Fibroblast of peridontal ligament (primary cell): ENCODE results near the gene MAB21L3.

Experiments
- DNase-seq: peaks from one replicate; pipeline ENCODE4 v3.0.0-alpha.2; 2010; ENCODE audit errors: extremely low read depth

The MAB21L3 gene

GRCh38 chr1:116111524-116112021 is 374 bp downstream of the MAB21L3 start:
- DNase-seq = peak; percentile 50

GRCh38 chr1:116112388-116113140 is 1.4 kb downstream of the MAB21L3 start:
- no peak for DNase-seq

GRCh38 chr1:116113615-116114014 is 2.4 kb downstream of the MAB21L3 start:
- DNase-seq = no peak

- peak; percentile 82 for DNase-seq
These were observed 4.6 kb downstream of the MAB21L3 start for GRCh38 chr1:116115476-116116439.

GRCh38 chr1:116118471-116118870 is 7.3 kb downstream of the MAB21L3 start:
- DNase-seq = no peak

- DNase-seq = no peak
These were observed 8.7 kb downstream of the MAB21L3 start for GRCh38 chr1:116119876-116120275.

GRCh38 chr1:116122955-116123757 is 12.0 kb downstream of the MAB21L3 start:
- peak; percentile 98 for DNase-seq

- DNase-seq = no peak
These were observed 12.8 kb downstream of the MAB21L3 start for GRCh38 chr1:116123837-116124533.

- DNase-seq = no peak
These were observed 14.6 kb downstream of the MAB21L3 start for GRCh38 chr1:116125758-116126157.

GRCh38 chr1:116126281-116126680 is 15.1 kb downstream of the MAB21L3 start:
- no peak for DNase-seq

GRCh38 chr1:116127123-116127847 is 16.1 kb downstream of the MAB21L3 start:
- peak; percentile 32 for DNase-seq

- no peak for DNase-seq
These were observed 16.8 kb downstream of the MAB21L3 start for GRCh38 chr1:116127848-116128540.

GRCh38 chr1:116128664-116129063 is 17.5 kb downstream of the MAB21L3 start:
- no peak for DNase-seq

- no peak for DNase-seq
These were observed 18.3 kb downstream of the MAB21L3 start for GRCh38 chr1:116129537-116129936.

- DNase-seq = no peak
These were observed 19.2 kb downstream of the MAB21L3 start for GRCh38 chr1:116130356-116130755.

GRCh38 chr1:116131170-116131569 is 20.0 kb downstream of the MAB21L3 start:
- DNase-seq = no peak

GRCh38 chr1:116131866-116132605 is 20.8 kb downstream of the MAB21L3 start:
- DNase-seq = no peak

- DNase-seq = no peak
These were observed 22.7 kb downstream of the MAB21L3 start for GRCh38 chr1:116133696-116134475.
